Fibroblast of skin of back (primary cell): ENCODE measurements around the gene SPATA6.
"Not testable (repeated sequence)": the region's sequence is repeated elsewhere in the genome, so short reads cannot be mapped to it uniquely, and the experiment has no call there.

Experiments
- DNase-seq: peaks from one replicate; pipeline ENCODE4 v3.0.0-alpha.2; 2013

The SPATA6 gene

DNA sequence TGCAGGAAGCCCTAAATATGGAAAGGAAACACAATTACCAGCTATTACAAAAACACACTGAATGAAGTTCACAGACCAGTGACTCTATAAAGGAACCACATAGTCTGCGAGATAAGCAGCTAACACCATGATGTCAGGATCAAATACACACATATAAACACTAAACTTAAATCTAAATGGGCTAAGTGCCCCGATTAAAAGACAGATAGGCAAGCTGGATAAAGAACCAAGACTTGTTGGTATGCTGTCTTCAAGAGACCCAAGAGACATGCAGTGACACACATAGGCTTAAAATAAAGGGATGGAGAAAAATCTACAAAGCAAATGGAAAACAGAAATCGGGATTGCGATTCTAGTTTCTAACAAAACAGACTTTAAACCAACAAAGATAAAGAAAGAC lies 127.6 kb downstream of the SPATA6 start:
- no peak for DNase-seq

DNA sequence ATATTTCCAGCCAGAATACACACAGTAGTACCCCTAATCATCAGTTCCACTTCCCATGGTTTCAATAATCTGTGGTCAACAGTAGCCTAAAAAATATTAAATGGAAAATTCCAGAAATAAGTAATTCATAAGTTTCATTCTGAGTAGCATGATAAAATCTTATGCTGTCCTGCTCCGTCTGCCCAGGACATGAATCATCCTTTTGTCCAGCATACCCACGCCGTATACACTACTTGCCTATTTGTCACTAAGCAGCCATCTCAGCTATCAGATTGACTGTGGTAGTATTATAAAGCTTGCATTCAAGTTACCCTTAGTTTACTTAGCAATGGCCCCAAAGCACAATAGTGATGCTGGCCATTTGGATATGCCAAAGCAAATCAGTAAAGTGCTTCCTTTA lies 130.8 kb downstream of the SPATA6 start:
- DNase-seq: peak; percentile 4

DNA sequence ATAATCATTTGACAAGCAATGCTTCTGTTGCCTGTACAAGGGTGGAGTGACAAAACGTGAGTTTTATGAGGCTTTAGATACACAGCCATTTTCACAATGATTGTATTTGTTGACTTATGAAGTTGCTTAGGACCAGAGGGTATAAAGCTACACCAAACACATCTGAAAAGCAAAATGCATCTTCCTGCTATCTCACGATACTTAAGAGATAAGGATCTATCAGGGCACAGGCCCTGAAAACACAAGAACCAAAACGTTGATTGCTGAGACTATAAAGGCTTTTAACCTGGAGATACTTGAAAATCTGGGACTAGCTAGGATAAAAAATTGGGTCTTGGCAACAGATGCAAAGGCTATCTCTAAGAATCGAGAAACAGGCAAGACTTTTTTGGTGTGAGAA lies 133.7 kb downstream of the SPATA6 start:
- DNase-seq: no peak

DNA sequence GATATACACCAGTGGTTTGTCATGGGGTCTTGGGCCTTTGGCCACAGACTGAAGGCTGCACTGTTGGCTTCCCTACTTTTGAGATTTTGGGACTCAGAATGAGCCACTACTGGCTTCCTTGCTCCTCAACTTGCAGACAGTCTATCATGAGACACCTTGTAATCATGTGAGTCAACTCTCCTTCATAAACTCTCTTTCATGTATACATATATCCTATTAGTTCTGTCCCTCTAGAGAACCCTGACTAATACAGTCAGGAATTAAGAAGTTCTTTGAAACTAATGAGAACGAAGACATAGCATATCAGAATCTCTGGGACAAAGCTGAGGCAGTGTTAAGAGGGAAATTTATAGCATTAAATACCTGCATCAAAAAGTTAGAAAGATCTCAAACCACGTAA lies 138.7 kb downstream of the SPATA6 start:
- no peak for DNase-seq

DNA sequence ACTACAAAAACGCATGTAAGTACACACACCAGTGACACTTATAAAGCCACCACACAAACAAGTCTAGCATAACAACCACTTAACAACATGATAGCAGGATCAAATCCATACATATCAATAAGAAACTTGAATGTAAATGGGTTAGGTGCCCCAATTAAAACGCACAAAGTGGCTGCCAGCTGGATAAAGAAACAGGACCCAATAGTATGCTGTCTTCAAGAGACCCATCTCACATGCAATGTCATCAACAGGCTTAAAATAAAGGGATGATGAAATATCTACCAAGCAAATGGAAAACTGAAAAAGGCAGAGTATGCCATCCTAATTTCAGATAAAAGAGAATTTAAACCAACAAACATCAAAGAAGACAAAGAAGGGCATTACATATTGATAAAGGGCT lies 139.9 kb downstream of the SPATA6 start:
- DNase-seq: no peak

DNA sequence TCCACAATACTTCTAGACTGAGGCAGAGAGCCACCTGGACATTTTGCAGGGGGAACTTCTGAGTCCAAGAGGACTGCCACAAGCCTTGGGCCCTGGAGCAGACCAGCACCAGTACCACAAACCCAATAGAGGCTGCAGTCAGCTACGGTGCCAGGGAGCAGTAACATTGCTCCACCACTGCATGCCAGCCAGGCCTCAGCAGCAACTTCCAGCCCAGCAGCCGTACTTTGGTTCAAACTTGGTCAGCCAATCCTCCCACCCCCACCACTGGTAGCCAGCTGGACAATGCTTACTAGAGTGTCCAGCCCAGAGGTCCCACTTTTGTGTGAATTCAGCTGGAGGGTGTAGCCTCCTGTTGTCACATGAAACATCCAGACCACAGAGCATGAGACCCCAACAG lies 142.1 kb downstream of the SPATA6 start:
- DNase-seq: no peak

DNA sequence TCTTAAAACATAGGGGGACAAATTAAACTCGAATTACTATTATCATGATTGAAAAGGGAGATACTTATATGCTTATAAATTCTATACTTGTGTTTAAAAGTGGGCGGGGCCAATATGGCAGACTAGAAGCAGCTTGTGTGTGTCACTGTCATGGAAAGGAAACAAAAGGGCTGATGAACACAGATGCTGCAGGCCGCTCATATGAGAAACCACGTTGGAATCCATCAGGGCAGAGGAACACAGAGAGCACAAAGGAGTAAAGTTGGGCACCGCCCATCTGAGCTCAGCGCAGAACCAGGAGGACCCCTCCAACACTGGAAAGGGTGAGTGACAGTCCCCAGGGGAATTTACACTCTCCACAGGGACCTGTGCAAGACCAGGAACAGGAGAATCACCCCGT lies 142.5 kb downstream of the SPATA6 start:
- DNase-seq: no peak

DNA sequence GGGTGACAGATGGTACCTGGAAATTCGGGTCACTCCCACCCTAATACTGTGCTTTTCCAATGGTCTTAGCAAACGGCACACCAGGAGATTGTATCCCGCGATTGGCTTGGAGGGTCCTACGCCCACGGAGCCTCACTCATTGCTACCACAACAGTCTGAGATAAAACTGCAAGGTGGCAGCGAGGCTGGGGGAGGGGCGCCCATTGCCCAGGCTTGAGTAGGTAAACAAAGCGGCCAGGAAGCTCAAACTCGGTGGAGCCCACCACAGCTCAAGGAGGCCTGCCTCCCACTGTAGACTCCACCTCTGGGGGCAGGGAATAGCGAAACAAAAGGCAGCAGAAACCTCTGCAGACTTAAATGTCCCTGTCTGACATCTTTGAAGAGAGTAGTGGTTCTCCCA lies 160.2 kb downstream of the SPATA6 start:
- not testable (repeated sequence) for DNase-seq

DNA sequence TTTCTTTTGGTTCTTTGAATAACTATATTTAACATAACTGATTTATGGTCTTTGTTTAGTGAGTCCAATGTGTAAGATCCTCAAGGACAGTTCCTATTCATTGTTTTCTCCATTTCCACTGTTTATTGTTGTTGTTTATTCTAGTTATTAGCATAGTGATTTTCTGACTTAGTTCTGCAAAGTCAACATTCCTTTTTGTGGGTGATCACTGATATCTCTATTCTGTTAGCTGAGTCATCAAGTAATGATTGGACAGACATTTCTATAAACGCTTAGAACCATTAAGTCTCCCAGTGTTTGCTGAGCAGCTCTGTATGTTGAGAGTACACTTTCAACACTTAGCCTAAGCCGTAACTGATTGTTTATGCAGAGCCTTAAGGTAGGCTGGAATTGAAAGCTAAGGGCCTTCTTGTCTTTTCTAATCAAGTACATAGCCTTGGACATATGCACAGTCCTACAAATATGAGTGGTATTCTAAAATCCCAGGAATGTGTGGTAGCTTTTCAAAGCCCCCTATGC lies 162.4 kb downstream of the SPATA6 start:
- peak; percentile 1 for DNase-seq

DNA sequence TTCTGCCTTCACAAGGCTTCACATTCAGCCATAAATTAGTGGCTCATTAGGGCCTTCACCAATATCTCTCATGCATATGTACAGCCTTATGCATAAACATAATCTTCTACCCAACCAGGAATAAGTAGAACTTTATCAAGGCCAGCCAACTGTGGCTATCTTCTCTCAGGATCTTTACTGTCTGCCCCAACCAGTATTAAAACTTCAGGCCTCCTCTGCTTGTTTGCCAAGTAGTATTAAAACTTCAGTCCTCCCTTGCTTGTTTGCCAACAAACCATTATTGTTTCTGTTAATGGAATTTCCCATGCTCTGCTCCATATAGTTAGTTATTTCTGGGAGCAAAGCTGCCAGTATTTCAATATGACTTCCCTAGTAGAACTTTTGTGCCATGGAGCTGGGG lies 169.4 kb downstream of the SPATA6 start:
- no peak for DNase-seq

DNA sequence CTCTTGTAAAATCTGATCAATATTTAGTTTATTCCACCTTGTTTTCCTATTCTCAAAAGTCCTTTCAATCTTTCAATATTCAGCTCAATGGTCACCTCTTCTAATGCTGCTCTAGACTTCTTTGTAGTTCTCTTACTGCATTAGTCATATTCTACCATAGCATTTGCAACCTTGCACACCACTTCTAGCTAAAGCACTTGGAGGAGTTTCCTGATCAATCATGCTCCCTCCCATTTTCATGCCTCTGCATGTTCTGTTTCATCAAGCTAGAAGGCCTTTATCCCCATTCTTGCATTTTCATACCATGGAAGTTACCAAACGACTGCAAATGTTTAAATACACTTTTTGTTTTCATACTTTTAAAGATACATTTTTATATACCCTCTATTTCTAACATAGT lies 177.3 kb downstream of the SPATA6 start:
- no peak for DNase-seq

DNA sequence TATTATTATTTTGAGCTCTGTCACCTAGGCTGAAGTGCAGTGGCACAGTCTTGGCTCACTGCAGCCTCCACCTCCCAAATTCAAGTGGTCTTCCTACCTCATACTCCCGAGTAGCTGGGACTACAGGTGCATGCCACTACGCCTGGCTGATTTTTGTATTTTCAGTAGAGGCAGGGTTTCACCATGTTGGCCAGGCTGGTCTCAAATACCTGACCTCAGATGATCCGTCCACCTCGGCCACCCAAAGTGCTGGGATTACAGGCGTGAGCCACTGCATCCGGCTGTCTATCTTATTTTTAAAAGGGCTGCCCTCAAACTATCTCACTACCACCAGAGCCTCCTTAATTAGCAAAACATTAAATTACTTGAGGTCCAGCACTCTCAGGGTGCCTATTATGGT lies 177.9 kb downstream of the SPATA6 start:
- DNase-seq: not testable (repeated sequence)

DNA sequence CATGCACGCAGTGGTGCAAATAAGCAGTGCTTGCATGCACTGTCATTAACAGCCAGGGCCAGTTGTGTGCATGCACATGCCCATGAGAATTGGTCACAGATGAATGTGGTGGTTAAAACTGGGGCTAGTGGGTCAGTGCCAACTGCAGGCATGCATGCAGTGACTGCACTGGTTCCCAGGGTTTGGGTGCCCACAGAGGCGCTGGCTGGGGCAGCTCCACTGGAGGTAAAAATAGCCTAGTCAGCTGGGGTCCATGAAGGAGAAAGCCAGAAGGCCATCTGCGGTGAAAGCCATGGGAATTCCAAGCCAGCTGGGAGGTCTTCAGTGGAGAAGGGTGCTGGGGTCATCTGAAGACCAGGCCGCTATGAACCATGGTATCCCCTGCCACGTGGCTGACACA lies 179.3 kb downstream of the SPATA6 start:
- DNase-seq: no peak

DNA sequence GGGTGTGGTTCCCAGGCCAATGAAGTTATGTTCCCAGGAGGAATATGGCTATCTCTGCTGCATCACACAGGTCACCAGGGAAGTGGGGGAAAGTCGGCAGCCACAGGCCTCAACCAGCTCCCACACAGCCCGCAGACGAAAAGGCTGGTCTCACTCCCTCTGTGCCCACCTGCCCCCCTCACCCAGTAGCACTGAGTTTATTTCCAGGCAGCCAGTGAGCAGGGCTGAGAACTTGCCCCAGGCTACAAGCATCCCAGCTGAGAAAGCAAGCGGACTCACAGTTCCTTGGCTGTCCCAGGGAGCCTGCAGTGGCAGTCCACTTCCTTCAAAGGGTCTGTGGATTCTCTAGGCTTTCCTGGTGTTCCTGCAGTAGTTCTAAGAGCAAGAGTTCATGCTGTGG lies 180.6 kb downstream of the SPATA6 start:
- no peak for DNase-seq

DNA sequence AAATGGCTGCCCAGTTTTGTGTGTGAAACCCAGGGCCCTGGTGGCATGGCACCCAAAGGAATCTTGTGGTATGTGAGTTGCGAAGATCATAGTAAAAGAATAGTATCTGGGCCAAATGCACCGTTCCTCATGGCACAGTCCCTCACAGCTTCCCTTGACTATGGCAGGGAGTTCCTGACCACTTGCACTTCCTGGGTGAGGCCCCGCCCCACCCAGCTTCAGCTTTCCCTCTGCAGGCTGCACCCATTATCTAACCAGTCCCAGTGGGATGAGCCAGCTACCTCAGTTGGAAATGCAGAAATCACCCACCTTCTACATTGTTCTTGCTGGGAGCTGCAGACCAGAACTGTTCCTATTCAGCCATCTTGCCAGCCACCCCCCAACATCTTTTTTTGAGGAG lies 186.5 kb downstream of the SPATA6 start:
- no peak for DNase-seq

DNA sequence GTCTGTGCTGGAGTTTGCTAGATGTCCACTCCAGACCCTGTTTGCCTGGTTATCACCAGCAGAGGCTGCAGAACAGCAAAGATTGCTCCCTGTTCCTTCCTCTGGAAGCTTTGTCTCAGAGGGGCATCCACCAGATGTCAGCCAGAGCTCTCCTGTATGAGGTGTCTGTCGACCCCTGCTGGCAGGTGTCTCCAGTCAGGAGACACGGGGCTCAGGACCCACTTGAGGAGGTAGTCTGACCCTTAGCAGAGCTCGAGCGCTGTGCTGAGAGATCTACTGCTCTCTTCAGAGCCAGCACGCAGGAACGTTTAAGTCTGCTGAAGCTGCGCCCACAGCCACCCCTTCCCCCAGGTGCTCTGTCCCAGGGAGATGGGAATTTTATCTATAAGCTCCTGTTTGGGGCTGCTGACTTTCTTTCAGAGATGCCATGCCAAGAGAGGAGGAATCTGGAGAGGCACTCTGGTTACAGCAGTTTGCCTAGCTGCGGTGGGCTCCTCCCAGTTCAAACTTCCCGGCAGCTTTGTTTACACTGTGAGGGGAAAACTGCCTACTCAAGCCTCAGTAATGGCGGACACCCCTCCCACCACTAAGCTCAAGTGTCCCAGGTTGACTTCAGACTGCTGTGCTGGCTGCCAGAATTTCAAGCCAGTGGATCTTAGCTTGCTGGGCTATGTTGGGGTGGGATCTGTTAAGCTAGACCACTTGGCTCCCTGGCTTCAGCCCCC lies 187.1 kb downstream of the SPATA6 start:
- not testable (repeated sequence) for DNase-seq

DNA sequence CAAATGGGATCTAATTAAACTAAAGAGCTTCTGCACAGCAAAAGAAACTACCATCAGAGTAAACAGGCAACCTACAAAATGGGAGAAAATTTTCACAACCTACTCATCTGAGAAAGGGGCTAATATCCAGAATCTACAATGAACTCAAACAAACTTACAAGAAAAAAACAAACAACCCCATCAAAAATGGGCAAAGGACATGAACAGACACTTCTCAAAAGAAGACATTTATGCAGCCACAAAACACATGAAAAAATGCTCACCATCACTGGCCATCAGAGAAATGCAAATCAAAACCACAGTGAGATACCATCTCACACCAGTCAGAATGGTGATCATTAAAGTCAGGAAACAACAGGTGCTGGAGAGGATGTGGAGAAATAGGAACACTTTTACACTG lies 189.7 kb downstream of the SPATA6 start:
- DNase-seq: not testable (repeated sequence)

DNA sequence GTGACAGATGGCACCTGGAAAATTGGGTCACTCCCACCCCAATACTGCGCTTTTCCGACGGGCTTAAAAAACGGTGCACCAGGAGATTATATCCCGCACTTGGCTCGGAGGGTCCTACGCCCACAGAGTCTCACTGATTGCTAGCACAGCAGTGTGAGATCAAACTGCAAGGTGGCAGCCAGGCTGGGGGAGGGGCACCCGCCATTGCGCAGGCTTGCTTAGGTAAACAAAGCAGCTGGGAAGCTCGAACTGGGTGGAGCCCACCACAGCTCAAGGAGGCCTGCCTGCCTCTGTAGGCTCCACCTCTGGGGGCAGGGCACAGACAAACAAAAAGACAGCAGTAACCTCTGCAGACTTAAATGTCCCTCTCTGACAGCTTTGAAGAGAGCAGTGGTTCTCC lies 194.6 kb downstream of the SPATA6 start:
- DNase-seq: not testable (repeated sequence)

DNA sequence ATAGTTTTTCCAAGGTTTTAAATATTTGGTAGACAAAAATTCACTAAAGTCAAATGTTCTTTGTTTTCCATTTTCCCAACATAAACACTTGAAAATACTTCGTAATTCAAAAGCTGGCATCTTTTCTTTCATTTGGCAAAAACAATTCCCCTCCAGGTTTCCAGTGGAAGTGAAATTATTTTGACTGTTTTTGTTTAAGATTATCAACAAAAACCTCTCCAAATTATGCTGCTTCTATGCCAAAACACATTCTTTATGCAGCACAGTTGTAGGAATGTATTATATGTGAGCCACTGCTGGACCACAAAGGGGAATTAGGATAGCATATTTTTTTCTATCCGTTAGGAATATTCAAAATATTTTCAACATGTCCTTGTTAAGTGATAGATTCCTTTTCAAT lies 205.4 kb downstream of the SPATA6 start:
- DNase-seq: no peak

DNA sequence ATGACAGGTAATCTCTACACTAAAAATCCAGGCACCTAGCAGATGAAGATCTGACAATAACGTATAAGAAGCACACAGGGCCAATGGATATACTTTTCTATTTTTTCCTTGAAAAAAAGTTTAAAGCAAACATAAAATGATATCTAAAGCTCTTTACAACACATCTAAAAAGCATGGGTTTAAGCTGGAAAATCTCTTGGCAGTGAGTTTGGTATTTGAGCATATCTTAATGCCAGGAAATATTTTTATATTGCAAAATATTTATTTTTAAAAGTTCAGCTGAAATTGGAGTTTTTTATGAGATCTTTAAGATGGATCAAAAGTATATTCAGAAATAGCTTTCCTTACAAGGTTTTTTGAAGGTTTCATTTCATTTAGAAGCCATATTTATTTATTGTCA lies 209.0 kb downstream of the SPATA6 start:
- no peak for DNase-seq

DNA sequence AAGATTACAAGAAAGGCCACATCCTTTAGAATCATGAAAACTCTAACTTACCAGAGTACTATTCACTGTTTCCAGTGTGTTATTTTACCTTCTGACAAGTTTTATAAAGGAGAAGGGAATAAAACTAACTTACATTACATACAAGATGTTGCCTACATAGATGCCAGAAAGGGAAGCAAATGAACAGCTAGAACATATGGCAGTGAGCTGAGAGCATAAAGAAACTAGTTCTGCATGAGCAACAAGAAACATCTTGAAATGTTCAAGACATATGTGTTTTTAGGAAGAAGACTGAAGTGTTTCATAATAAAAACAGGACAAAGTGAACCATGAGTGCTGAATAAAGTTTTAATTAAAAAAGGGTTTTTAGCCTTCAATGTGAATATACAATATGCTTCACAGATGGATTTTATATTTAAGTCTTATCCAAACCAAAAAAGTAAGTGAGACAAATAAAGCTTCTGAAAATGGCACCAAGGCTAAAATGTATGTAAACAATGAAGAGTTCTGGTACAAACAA lies 210.1 kb downstream of the SPATA6 start:
- no peak for DNase-seq

DNA sequence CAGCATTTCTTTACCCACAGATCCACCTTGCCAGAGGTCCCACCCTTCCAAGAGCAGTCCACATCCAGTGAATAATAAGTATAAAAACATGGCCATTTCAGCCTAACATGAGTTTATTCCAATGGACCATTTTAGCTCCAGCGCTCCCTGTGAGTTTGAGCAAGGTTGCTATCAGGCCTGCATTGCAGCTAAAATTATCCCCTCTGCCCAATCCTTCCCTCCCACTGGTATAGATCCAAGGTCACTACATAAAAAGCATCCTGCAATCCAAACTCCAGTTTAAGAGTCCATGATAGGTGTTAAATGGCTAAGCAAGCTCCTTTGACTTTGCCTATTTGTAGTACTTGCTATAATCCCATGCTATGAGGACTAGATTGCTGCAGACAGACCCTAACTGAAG lies 213.9 kb downstream of the SPATA6 start:
- no peak for DNase-seq

DNA sequence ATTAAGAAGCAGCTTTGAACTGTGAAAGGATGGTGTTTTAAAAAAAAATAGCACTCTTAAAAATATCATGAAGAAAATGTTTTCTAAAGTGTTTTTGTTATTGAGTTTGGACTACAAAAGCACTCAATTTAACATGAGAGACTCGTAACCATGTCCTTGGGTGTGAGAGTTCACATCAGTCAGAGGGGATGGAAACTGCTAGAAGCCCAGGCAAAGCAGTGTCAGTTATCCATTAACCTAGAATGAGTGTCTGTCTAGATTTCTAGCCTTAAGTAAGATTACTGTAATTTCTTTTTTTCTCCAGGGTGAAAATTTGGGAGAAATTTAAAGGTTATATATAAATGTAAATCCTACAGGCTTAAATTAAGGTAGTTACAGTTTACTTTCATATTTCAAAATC lies 217.8 kb downstream of the SPATA6 start:
- no peak for DNase-seq

DNA sequence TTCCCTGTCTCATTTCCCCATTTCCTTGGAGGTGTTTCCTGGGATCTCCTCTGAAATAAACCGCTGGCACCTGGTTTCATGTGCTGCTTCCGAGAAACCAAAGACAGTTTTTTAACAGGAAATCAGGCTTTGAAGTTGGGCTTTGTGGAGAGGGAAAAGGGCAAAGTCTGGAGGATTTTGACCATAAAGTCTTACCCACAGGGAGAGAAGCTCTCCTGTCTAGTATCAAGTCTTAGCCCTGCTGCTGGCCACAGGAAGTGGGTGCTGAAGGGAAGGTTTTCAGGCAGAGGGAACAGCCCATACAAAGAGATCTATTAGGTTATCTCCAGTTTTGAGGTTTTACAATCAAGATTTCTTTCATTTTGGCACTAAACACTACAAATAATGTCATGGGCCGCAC lies 220.2 kb downstream of the SPATA6 start:
- DNase-seq: no peak

DNA sequence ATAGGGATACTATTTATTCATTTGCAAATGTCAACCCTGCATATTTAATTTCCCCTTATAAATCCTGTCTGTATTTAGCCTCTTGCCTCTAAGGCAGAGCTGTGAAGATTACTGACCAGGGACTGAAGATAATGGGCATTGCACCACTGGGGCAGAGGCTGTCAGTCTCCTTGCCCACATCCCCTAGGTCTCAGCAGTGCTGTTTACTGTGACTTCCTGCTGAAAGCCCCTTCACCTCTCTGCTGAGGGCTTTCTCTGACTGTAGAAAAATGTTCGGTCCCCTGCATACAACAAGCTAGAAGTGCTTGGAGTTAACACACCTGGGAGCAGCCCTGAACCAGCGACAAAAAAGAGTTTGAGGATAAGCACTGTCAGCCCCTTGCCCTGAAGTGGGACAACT lies 220.7 kb downstream of the SPATA6 start:
- no peak for DNase-seq
